ENCODE measurements around the gene CELF3.

- no peak for TF ChIP-seq BHLHE40 (IDR thresholded peaks at IDR 0.05; ENCODE audit: borderline replicate concordance)
- TF ChIP-seq TARDBP (IDR thresholded peaks at IDR 0.05) = no peak
- TF ChIP-seq LEF1 (IDR thresholded peaks at IDR 0.05; ENCODE audit: borderline replicate concordance) = no peak
- no peak for TF ChIP-seq SP1 (IDR thresholded peaks at IDR 0.05)
- TF ChIP-seq FOXA1 (IDR thresholded peaks at IDR 0.05) = no peak
- no peak for TF ChIP-seq L3MBTL2 (conservative IDR thresholded peaks at IDR 0.05)
- no peak for TF ChIP-seq HDGF (IDR thresholded peaks at IDR 0.05; ENCODE audit: borderline replicate concordance)
- no peak for TF ChIP-seq FOXM1 (IDR thresholded peaks at IDR 0.05; ENCODE audit: borderline replicate concordance)
- no peak for TF ChIP-seq ZNF384 (IDR thresholded peaks at IDR 0.05)
- TF ChIP-seq ELF4 (IDR thresholded peaks at IDR 0.05) = no peak
- no peak for TF ChIP-seq FOXK2 (IDR thresholded peaks at IDR 0.05)
- no peak for TF ChIP-seq SUZ12 (IDR thresholded peaks at IDR 0.05)
- TF ChIP-seq NFRKB (IDR thresholded peaks at IDR 0.05) = no peak
Measured at GRCh38 chr1:151708891-151709290, 7.7 kb downstream of the CELF3 start.
